Measurements from ENCODE around the gene PLA2G2F.

The PLA2G2F gene

GRCh38 chr1:20195462-20195780, 56.3 kb downstream of the PLA2G2F start:
- Histone ChIP-seq H3K79me2 (ENCODE audit: control insufficient read depth, low read length) (no peaks in the 10 kb centered on the region), H3K36me3 (ENCODE audit: control insufficient read depth, low read length) (no peaks in the 10 kb centered on the region), H3K4me3 (ENCODE audit: low read length) (no peak overlapping the region), H4K20me1 (ENCODE audit: control insufficient read depth, insufficient read depth, low read depth, low read length) (no peaks in the 10 kb centered on the region), H3K27ac (ENCODE audit: low read depth, low read length) (no peak overlapping the region), H3K9me2 (replicated peaks; ENCODE audit: control insufficient read depth, low read length) (no peaks in the 10 kb centered on the region), H3K4me1 (ENCODE audit: control insufficient read depth, low read length) (peaks cover 19% of the 10 kb centered on the region), H3K4me2 (ENCODE audit: low read length) (no peak overlapping the region), H3K27me3 (ENCODE audit: control insufficient read depth, low read length) (peaks cover 26% of the 10 kb centered on the region), H3K9me3 (ENCODE audit: control insufficient read depth, insufficient read depth, low read length) (no peaks in the 10 kb centered on the region), H3F3A (ENCODE audit: control insufficient read depth, insufficient read depth) (no peaks in the 10 kb centered on the region)
- TF ChIP-seq CTCF (IDR thresholded peaks at IDR 0.05; ENCODE audit: low read depth, low read length, poor library complexity, severe bottlenecking) (peak; percentile 60), EZH2phosphoT487 (IDR thresholded peaks at IDR 0.05; ENCODE audit: borderline replicate concordance, low read length) (no peak)

GRCh38 chr1:20197329-20197791, 58.2 kb downstream of the PLA2G2F start:
- Histone ChIP-seq H3K4me1 (ENCODE audit: control insufficient read depth, low read length) (peaks cover 35% of the 10 kb centered on the region), H4K20me1 (ENCODE audit: control insufficient read depth, insufficient read depth, low read depth, low read length) (no peaks in the 10 kb centered on the region), H3K9me3 (ENCODE audit: control insufficient read depth, insufficient read depth, low read length) (no peaks in the 10 kb centered on the region), H3K9me2 (replicated peaks; ENCODE audit: control insufficient read depth, low read length) (no peaks in the 10 kb centered on the region), H3K36me3 (ENCODE audit: control insufficient read depth, low read length) (no peaks in the 10 kb centered on the region), H3K79me2 (ENCODE audit: control insufficient read depth, low read length) (no peaks in the 10 kb centered on the region), H3K4me2 (ENCODE audit: low read length) (no peak overlapping the region), H3K27ac (ENCODE audit: low read depth, low read length) (no peak overlapping the region), H3K27me3 (ENCODE audit: control insufficient read depth, low read length) (peaks cover 20% of the 10 kb centered on the region), H3K4me3 (ENCODE audit: low read length) (no peak overlapping the region), H3F3A (ENCODE audit: control insufficient read depth, insufficient read depth) (no peaks in the 10 kb centered on the region)
- no peak for TF ChIP-seq EZH2phosphoT487 (IDR thresholded peaks at IDR 0.05; ENCODE audit: borderline replicate concordance, low read length)
- TF ChIP-seq CTCF (IDR thresholded peaks at IDR 0.05; ENCODE audit: low read depth, low read length, poor library complexity, severe bottlenecking), result no peak

- no peak overlapping the region for H3K4me2 ChIP-seq (ENCODE audit: low read length)
- H3K9me3 ChIP-seq (ENCODE audit: control insufficient read depth, insufficient read depth, low read length), result no peaks in the 10 kb centered on the region
- no peak overlapping the region for H3K27ac ChIP-seq (ENCODE audit: low read depth, low read length)
- no peaks in the 10 kb centered on the region for H3F3A ChIP-seq (ENCODE audit: control insufficient read depth, insufficient read depth)
- peaks cover 35% of the 10 kb centered on the region for H3K4me1 ChIP-seq (ENCODE audit: control insufficient read depth, low read length)
- no peak for TF ChIP-seq EZH2phosphoT487 (IDR thresholded peaks at IDR 0.05; ENCODE audit: borderline replicate concordance, low read length)
- TF ChIP-seq CTCF (IDR thresholded peaks at IDR 0.05; ENCODE audit: low read depth, low read length, poor library complexity, severe bottlenecking), result no peak
- H3K36me3 ChIP-seq (ENCODE audit: control insufficient read depth, low read length), result no peaks in the 10 kb centered on the region
- H3K27me3 ChIP-seq (ENCODE audit: control insufficient read depth, low read length), result peaks cover 16% of the 10 kb centered on the region
- H3K79me2 ChIP-seq (ENCODE audit: control insufficient read depth, low read length), result no peaks in the 10 kb centered on the region
- H4K20me1 ChIP-seq (ENCODE audit: control insufficient read depth, insufficient read depth, low read depth, low read length), result no peaks in the 10 kb centered on the region
- no peaks in the 10 kb centered on the region for H3K9me2 ChIP-seq (replicated peaks; ENCODE audit: control insufficient read depth, low read length)
- no peak overlapping the region for H3K4me3 ChIP-seq (ENCODE audit: low read length)
These were observed 59.2 kb downstream of the PLA2G2F start for GRCh38 chr1:20198296-20198695.

- no peak overlapping the region for H3K4me2 ChIP-seq (ENCODE audit: low read length)
- H3K4me1 ChIP-seq (ENCODE audit: control insufficient read depth, low read length), result peaks cover 35% of the 10 kb centered on the region
- no peak overlapping the region for H3K4me3 ChIP-seq (ENCODE audit: low read length)
- TF ChIP-seq EZH2phosphoT487 (IDR thresholded peaks at IDR 0.05; ENCODE audit: borderline replicate concordance, low read length), result no peak
- TF ChIP-seq CTCF (IDR thresholded peaks at IDR 0.05; ENCODE audit: low read depth, low read length, poor library complexity, severe bottlenecking), result no peak
- H3K27ac ChIP-seq (ENCODE audit: low read depth, low read length), result no peak overlapping the region
- H3K79me2 ChIP-seq (ENCODE audit: control insufficient read depth, low read length), result no peaks in the 10 kb centered on the region
- no peaks in the 10 kb centered on the region for H3K9me2 ChIP-seq (replicated peaks; ENCODE audit: control insufficient read depth, low read length)
- no peaks in the 10 kb centered on the region for H3F3A ChIP-seq (ENCODE audit: control insufficient read depth, insufficient read depth)
- no peaks in the 10 kb centered on the region for H3K36me3 ChIP-seq (ENCODE audit: control insufficient read depth, low read length)
- H3K9me3 ChIP-seq (ENCODE audit: control insufficient read depth, insufficient read depth, low read length), result no peaks in the 10 kb centered on the region
- H4K20me1 ChIP-seq (ENCODE audit: control insufficient read depth, insufficient read depth, low read depth, low read length), result no peaks in the 10 kb centered on the region
- peaks cover 13% of the 10 kb centered on the region for H3K27me3 ChIP-seq (ENCODE audit: control insufficient read depth, low read length)
These were observed 59.8 kb downstream of the PLA2G2F start for GRCh38 chr1:20198918-20199317.
